Ovary (tissue), 3 donors: ENCODE data around the gene KRAS.

ENCODE experiments used
- CTCF ChIP-seq, 3 donors: fragments of 450-650 bp in 2 of 3; fragments of 200-600 bp in 1 of 3; IDR thresholded peaks; one replicate each; pipeline versions ENCODE4 v1.5.1 to v1.8.0; 2016 to 2022; ENCODE audit warnings: antibody characterized with exemption in 3 of 3, mild to moderate bottlenecking in 1 of 3
- EP300 ChIP-seq: sonication (generic); formaldehyde crosslinking; IDR thresholded peaks from one replicate; pipeline ENCODE4 v1.6.1; 2017; ENCODE audit warnings: antibody characterized with exemption
- donor health status: DM: no; HTN: no; CAD: no.

- TF ChIP-seq EP300: no peak
- no peak for TF ChIP-seq CTCF (IDR thresholded peaks at IDR 0.05)
Observed at GRCh38 chr12:25252946-25253345, 2.2 kb upstream of the KRAS start.
